ENCODE results near the gene SPINK5.

DNA sequence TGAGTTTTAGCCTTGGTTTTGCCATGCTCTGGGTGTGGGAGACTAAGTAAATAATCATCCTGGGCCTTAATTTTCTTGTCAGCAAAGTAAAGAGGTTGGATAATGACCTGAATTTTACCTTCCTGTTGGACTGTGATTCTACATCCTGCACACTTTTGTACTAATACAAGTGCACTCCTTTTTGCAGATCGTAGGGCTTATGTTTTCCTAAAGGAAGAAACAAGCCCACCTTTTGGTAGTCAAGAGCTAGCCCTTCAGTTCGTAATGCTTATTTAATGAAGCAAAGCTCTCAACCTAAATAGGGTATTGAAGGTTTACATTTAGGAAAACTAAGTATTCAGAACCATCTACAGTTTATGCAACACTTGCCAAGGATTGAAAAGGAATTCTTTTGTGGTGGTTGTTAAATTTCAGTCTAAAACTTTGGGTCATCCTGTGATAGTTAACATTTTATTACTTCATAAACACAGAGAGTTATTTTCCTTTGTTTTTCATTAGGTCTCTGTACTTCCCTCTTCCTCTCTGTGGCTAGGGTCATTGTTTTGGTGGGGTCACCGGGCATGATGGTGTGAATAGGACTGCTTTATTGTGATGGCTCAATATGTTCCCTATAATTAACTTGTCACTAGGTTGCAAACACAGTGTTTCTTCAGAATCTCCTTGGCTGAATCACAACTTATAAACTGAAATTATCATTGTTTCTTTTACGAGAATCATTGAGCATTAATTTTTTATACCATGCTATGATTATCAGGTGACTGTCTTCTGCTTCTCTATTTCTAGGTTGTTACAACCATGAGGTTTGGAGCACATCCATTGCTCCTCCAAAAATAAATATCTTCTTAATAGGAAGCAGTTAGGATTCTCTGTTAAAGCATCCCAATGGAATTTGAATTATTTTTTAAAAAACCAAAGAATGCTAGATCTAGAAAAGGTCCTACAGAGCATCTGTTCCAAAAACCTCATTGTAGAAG is 28.5 kb downstream of the SPINK5 start:
- TF ChIP-seq CTCF (conservative IDR thresholded peaks at IDR 0.05; ENCODE audit: low read length) (no peak), EZH2phosphoT487 (IDR thresholded peaks at IDR 0.05; ENCODE audit: borderline replicate concordance) (no peak)

Measured in Loucy (cell line).